HG02884 (cell line): ENCODE data around the gene LAMA5.

ENCODE experiments used
- ATAC-seq: cut with Tn5 transposase; IDR thresholded peaks from one replicate; pipeline ENCODE4 v1.9.1; 2021; ENCODE audit warnings: mild to moderate bottlenecking, moderate library complexity; ENCODE audit not compliant: unreplicated experiment

Gene LAMA5

DNA sequence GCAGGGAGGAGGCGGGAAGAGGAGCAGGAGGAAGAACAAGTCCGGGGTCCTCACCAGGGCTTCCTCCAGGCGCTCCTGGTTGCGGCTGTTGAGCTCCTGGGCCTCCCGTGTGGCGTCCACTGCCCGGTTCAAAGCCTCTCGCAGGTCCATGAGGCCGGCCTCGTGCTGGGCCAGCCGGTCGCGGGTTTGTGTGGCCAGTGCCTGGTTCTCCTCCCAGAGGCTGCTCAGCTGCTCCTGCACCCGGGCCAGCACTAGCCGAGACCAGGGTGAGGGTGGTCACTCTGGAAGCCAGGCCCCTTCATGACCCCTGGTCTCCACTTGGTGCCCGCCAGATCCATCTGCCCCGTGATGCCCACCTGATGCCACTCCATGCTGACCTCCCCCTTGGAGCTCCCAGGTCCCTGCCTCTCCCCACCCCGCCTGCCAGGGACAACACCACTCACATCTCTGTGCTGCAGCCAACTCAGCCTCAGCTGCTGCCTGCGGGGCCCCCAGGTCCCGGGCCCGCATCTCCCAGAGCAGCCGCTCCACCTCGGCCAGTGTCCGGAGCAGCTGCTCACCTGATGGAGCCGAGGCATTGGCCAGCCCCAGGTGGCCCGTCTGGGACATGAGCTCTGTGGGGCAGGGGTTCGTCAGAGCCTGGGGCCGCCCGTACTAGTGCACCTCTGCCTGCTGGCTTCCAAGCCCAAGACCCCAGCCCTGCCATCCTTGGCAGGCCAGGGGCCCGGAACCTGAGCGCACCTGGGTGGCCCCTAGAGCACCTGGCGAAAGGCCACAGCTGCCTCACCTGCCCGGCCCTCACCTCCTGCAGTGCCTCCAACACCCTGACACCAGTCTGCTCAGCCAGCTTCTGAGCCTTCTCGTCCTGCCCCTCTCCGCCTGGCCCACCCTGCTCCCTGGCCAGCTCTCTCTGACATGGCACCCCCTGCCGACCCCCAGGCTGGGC lies 48.4 kb downstream of the LAMA5 start:
- ATAC-seq: no peak

DNA sequence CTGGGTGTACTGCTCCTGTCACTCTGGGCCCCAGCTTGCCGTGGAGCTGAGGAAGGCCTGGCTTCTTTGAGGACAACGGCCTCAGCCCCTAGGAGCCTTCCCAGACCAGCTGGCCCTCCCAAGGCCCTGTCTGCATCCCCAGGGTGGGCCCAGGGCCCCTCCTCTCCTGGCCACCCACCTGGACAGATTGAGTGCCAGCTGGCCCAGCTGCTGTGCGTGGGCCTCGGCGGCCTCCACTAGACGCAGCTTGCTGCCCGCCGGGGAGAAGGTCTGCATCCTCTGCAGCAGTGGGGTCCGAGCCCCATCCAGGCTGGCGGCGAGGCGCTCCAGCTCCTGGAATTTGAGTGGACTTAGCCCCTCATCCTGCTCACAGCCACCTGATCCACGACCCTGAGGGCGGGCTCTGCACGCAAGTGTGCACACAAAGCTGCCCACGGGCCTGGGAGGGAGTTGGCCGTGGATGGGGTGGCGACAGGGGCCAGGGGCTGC lies 49.9 kb downstream of the LAMA5 start:
- no peak for ATAC-seq

DNA sequence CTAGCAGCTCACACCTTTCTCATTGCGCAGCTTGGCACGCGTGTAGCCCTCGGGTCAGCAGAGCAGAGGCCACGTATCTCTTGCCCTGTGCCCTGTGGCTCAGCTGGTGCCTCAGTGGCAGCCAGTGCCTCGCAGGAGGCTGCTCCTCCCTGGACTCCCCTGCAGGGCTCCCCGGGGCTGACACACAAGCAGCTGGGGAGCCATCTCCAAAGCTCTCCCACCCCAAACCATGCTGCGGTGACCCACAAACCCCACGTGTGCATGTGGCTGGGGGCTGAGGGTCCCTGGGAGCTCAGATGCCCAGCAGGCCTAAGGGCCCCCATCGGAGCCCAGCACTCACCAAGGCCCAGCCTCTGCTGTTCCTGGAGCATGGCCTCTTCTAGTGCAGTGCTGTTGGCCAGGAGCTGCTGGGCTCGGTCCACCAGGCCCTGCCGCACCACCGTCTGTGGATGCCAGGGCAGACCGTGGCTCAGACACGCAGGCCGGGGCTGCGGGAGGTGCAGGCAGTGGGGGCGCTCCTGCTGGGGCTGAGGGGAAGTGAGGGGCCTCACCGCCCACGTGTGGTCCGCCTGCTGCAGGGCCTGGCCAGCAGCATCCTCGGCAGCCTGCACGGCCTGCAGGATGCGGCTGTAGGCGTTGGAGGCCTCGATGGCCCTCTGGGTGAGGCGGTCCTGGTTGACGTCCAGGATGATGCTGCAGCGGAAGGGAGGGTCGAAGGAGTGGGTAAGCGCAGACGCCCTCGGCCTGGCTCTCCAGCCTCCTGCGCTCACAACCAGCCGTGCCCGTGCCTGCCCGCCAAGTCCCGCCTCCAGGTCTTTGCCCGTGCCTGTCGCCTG lies 50.6 kb downstream of the LAMA5 start:
- no peak for ATAC-seq

DNA sequence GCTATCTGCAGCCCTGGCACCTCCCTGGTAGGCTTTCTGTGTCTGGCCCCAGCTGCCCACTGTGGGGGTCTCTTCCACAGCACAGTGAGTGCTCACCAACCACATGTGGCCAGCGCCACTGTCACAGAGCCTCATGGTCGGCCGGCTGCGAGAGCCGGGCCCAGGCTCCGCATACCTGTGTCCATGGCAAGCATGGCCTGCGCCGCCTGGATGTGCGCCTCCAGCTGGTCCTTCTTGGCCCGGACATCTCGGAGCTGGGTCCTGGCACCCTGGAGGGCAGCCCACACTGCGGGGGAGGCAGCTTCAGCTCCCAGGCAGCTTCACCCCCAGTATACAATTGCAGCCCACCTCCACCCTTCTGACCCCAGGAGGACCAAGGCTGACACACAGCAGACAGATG lies 51.3 kb downstream of the LAMA5 start:
- ATAC-seq: no peak

DNA sequence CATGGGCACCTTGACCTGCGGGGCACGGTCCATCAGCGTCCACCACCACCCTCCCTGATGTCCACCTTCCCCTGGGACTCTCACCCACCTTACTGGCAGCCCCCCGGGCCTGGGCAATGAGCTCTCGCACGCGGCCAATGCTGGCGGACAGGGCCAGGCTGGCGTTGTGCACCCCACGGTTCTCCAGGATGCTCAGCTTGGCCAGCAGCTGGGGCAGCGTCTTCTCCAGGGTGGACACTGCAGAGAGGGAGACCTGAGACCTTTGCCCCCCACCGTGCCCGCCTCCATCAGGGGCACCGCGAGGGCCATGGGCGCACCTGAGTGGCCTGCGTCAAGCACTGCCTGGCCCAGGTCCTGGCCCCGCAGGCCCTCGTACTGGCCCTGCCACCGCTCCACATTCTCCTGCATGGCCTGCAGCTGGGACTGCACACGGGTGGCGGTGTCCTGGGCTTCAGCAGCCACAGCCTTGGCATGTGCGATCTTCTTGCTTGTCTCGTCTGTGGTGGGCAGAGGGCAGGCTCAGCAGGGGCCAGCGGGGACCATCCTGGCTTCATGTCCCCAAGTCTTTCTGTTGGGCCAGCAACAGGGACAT lies 52.3 kb downstream of the LAMA5 start:
- ATAC-seq: no peak

DNA sequence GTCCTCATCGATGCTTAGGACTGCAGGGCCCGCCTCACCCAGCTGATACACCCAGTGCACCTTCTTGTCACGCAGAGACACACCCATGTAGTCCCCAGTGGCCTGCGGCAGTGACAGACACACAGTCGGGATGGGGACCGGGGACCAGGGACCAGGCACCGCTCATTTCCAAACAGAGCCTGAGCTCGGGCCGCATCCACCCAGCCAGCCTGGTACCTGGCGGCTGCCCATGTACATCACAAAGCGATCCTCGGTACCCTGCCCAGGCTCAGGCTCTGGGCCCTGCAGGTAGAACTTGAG lies 52.8 kb downstream of the LAMA5 start:
- ATAC-seq: no peak

DNA sequence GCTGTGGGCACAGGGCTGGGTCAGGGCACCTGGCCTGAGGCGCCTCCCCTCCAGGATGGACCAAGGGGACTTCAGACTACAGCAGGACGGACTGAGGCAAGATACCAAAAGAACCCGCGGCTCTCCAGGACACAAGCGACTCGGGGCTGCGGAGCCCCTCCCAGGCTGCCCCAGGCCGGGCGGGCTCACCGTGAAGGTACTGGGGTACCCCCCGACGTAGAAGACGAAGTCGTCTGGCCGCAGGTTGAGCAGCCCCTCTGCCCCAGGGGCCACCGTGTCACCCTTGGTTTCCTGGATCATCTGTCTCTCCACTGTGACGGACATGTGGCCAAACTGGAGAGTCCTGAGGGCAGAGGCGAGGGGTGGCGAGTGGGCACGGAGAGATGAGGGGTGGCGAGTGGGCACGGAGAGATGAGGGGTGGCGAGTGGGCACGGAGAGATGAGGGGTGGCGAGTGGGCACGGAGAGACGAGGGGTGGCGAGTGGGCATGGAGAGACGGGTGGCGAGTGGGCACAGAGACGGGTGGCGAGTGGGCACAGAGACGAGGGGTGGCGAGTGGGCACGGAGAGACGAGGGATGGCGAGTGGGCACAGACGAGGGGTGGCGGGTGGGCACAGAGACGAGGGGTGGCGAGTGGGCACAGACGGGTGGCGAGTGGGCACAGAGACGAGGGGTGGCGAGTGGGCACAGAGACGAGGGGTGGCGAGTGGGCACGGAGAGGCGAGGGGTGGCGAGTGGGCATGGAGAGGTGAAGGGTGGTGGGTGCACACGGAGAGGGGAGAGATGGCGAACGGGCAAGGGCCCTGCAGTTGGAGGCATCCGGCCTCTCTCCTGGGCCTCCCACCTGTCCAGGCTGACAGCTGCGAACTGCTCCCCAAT lies 53.4 kb downstream of the LAMA5 start:
- ATAC-seq: no peak

DNA sequence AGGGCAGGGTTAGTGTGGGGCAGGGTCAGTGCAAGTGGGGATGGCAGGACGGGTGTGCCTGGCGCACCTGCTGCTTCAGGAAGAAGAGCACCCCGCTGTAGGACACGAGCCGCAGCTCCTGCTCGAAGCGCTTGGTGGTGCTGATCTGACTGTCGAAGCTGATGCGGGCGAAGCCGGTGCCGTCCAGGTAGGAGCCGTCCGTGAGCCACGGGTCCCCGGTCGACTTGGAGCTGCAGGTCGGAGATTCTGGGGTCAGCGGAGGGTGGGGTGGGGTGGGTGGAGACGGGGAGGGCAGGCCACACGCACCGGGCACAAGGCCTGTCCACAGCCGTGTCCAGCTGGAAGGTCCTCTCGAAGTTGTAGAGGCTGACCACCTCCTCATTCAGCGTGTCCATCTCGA lies 54.1 kb downstream of the LAMA5 start:
- no peak for ATAC-seq

DNA sequence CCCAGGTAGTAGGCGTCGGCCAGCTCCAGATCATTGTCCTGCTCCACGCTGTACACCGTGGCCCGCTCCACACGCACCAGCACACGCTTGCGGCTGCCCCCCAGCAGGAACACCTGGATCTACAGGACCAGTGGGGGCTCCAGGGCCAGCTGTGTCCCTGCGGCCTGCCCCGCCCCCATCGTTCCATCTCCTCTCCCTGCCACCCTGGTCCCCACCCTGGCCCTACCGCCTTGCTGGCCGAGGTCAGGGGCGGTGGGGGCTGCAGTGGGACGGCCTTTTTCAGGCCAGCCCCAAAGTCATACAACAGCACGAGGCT lies 54.5 kb downstream of the LAMA5 start:
- no peak for ATAC-seq

DNA sequence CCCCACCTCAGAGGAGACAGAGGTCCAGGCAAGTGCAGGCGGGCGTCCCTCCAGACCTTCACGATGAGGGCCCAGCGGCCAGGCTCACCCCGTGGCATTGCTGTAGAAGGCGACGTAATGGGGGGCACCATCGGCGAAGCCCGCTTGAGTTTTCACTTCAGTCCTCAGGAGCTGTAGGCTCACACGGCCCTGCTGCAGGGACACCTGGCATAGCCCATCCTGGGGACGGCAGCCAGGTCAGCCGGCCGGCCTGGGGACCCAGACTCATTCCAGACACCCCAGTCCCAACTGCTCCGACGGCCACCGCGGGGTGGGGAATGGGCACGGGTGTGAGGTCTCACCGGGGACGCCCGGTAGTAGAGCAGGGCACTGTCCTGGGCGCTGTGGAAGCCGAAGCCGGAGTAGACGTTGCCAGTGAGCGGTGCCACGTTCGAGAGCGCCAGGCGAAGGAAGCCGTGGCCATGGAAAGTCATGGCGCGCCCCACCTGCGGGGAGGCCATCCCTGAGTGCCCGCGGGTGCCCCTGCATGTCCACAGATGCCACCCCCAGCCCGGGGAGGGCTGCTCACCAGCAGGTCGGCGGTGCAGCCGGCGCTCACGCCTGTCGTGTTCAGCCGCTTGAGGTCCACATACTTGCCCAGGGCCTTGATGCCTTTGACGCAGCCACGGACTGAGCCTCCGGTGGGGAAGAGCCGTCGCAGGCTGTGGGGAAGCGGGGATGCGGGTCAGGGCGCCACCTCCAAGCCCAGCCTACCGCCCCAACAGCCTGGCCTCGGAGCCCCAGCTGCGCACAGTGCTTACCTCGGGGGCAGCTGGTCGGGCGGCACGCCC lies 55.1 kb downstream of the LAMA5 start:
- ATAC-seq: no peak

DNA sequence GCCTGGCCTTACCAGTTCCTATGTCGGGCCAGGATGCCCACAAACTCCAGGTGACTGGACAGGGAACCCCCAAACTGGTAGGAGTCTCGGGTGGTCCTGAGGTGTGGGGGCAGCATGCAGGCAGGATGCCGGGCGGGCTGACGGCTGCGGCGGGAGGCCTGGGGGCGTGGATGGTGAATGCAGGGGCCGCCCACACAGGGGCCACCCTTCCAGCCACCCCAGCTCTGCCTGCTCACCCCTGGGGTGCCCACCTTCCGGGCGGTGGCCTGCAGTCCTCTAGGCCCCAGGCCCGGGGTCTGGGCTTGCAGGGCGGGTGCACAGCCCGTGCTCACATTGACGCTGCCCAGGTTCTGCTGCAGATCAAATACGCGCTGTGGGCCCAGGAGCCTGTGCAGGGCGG lies 56.0 kb downstream of the LAMA5 start:
- no peak for ATAC-seq

DNA sequence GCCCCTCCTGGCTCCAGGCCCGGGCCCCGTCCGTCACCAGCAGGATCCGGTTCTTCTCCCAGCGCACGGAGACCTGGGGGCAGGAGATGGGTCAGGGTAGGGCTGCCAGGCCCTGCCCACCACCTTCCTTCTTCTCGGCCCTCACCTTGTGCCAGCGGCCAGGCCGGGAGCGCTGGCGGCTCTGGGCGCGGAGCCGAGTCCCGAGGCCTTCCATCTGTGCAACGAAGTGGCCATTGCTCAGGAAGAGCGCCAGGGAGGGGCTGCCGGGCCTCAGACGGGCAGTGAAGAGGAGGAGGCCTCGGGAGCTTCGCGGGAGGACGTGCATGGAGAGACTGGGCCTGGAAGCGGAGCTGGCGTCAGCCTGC lies 56.4 kb downstream of the LAMA5 start:
- ATAC-seq: no peak

DNA sequence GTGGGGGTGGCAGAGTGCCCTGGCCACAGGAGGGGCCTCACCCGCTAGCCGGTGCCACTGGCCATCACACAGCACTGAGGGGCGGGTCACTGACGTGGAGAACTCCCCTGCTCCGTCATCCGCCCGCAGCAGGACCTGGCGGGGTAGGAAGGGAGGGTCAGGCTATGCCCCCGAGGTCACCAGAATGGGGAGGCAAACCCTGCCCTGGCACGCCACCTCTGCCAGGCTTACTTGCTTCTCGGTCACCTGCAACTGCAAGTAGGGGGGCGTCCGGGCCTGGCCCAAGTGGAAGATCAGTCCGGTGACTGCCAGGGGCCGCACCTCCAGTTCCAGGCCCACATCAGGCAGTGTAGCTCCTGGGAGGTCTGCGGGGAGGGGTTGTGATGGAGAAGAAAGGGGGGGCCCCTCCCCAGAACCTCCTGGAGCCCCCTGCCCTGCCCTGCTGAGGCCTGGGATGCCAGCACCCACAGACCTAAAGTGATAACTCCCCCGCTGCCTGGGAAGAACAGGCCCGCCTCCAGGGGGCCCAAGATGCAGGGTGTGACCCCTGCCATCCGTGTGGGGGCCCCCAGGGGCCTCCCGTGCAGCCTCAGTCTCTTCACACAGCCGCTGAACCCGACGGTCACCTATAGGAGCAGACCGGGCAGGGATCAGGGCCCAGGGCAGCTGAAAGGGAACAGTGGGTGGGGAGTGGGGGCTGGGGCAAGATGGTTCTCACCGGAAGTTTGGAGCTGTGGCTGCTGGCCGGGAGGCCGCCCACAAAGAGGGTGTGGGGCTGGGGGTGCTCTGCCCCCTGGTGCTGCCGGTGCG lies 57.0 kb downstream of the LAMA5 start:
- no peak for ATAC-seq

DNA sequence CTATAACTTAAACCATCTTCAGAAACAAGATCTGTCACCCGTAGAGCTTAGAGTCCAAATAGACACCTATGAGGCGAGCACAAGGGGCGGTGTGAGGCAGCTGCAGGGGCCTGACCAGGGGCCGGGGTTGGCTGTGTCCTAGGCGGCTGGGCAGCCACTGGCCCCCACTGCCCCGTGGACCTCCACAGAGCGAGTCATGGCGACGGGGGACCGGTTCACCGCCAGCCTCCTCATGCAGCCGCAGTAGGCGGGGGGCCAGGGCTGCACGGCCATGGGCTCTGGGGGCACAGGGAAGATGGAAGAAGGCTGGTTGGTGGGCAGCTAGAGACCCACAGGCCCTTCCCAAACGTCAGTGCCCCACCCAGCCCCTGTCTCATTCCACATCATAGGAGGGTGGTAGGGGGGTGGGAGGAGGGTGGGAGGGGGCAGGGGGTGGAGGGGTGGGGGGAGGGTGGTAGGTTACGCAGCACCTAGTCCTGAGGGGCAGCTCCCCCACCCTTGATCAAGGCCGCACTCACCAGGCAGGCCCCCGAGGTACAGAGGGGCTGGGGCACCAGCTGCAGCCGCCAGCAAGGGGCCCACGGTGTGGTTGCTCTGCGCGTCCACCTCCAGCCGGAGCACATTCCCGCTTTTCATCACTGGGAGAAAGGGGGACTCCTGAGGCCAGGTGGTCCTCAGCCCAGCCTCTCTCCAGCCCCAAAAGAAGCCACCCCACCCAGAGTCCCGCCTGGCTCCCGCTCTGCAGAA lies 57.7 kb downstream of the LAMA5 start:
- ATAC-seq: no peak

DNA sequence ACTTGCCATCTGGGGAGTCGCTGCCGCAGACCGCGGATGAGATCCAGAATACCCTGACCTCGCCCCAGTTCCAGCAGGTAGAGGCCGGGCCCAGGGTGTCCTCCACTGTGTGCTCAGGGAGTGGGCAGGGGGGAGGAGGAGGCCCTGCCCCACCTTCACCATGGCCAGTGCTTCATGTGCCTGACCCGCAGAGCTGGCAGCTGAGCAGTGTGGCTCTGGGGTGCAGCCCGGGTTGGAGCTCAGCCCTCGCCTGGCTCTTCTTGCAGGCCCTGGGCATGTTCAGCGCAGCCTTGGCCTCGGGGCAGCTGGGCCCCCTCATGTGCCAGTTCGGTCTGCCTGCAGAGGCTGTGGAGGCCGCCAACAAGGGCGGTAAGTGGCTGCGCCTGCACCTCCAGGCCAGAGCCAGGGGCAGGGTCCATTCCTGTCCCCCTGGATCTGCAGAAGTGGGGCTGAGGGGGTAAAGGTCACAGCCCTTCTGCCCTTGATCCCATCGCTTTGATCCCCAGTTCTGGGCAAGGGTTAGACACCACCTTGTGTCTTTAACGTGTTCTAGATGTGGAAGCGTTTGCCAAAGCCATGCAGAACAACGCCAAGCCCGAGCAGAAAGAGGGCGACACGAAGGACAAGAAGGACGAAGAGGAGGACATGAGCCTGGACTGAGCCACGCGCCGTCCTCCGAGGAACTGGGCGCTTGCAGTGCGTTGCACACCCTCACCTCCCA lies 58.9 kb downstream of the LAMA5 start:
- ATAC-seq: no peak

DNA sequence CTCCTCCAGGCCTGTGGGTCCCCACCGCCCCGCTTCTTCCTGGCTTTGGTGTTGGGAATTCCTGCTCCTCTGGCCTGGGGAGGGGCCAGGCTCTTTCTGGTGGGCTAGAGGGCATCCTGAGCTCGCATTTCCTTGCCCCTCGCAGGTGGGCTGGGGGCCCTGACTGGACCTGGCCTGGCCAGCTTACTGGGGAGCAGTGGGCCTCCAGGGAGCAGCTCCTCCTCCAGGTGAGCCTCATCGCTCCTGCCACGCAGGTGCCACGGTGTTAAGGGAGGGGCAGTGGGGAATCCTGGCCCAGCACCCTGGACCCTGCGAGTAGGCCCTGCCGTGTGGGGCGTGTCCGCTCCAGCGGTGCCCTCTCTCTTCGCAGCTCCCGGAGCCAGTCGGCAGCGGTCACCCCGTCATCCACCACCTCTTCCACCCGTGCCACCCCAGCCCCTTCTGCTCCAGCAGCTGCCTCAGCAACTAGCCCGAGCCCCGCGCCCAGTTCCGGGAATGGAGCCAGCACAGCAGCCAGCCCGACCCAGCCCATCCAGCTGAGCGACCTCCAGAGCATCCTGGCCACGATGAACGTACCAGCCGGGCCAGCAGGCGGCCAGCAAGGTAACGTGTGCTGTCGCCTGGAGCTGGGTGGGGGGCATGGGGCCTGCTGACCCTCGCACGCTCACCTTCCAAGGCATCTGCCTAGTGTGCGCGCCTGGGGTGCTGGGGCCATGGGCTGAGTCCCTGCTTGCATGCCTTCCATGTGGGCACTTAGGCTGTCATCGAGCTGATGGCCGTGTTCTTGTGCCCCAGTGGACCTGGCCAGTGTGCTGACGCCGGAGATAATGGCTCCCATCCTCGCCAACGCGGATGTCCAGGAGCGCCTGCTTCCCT lies 59.6 kb downstream of the LAMA5 start:
- ATAC-seq: no peak
